ENCODE data around the gene MMP24.
"Not testable (repeated sequence)": the region's sequence is repeated elsewhere in the genome, so short reads cannot be mapped to it uniquely, and the experiment has no call there.

MMP24 gene

GRCh38 chr20:35260426-35260825 lies 33.9 kb downstream of the MMP24 start:
- DNase-seq (ENCODE audit: low spot score), result no peak

GRCh38 chr20:35262321-35262720 lies 35.8 kb downstream of the MMP24 start:
- DNase-seq (ENCODE audit: low spot score), result not testable (repeated sequence)

- not testable (repeated sequence) for DNase-seq (ENCODE audit: low spot score)
These were observed 36.4 kb downstream of the MMP24 start for GRCh38 chr20:35262731-35263531.

- no peak for DNase-seq (ENCODE audit: low spot score)
These were observed 37.2 kb downstream of the MMP24 start for GRCh38 chr20:35263532-35264341.

- DNase-seq (ENCODE audit: low spot score), result peak; percentile 72
These were observed 38.3 kb downstream of the MMP24 start for GRCh38 chr20:35264755-35265154.

GRCh38 chr20:35267092-35267491 lies 40.6 kb downstream of the MMP24 start:
- DNase-seq (ENCODE audit: low spot score), result no peak

GRCh38 chr20:35269055-35269781 lies 42.7 kb downstream of the MMP24 start:
- peak; percentile 97 for DNase-seq (ENCODE audit: low spot score)

- no peak for DNase-seq (ENCODE audit: low spot score)
These were observed 43.8 kb downstream of the MMP24 start for GRCh38 chr20:35270021-35270902.

- DNase-seq (ENCODE audit: low spot score), result no peak
These were observed 44.8 kb downstream of the MMP24 start for GRCh38 chr20:35271073-35271882.

GRCh38 chr20:35271904-35272303 lies 45.4 kb downstream of the MMP24 start:
- no peak for DNase-seq (ENCODE audit: low spot score)

- no peak for DNase-seq (ENCODE audit: low spot score)
These were observed 47.1 kb downstream of the MMP24 start for GRCh38 chr20:35273449-35274171.

- DNase-seq (ENCODE audit: low spot score), result no peak
These were observed 47.9 kb downstream of the MMP24 start for GRCh38 chr20:35274172-35275092.

GRCh38 chr20:35275741-35276251 lies 49.3 kb downstream of the MMP24 start:
- no peak for DNase-seq (ENCODE audit: low spot score)

- no peak for DNase-seq (ENCODE audit: low spot score)
These were observed 49.9 kb downstream of the MMP24 start for GRCh38 chr20:35276408-35276807.

- no peak for DNase-seq (ENCODE audit: low spot score)
These were observed 50.6 kb downstream of the MMP24 start for GRCh38 chr20:35277127-35277526.

- peak; percentile 52 for DNase-seq (ENCODE audit: low spot score)
These were observed 51.3 kb downstream of the MMP24 start, which contains the start of gene MMP24OS for GRCh38 chr20:35277531-35278395. TSS of gene MMP24OS (minus strand) at chr20:35278122. CDS start at chr20:35277929, 193 bp downstream.

GRCh38 chr20:35279040-35279439 lies 52.5 kb downstream of the MMP24 start:
- no peak for DNase-seq (ENCODE audit: low spot score)
